GM23338 (cell line): Measurements from ENCODE around the gene HPS4. TPM values are rescaled to one million over a fixed set of nuclear protein-coding genes. Genes with fewer than 3 reads are reported as not detected.

Source experiments
- ATAC-seq: fragments of 200-7000 bp; cut with Tn5 transposase; 3 replicates; pipeline ENCODE4 v1.9.1; 2020
- DNase-seq: peaks from one replicate; pipeline ENCODE4 v3.0.0-alpha.2; 2015; ENCODE audit warnings: low spot score
- H2AFZ ChIP-seq: fragments of 200-600 bp; sonication (generic); 2 replicates; pipeline ENCODE4 v1.8.0; 2016; ENCODE audit warnings: antibody characterized with exemption, mild to moderate bottlenecking, moderate library complexity
- H3F3A ChIP-seq: fragments of 200-600 bp; sonication (generic); replicated peaks from 2 replicates; pipeline ENCODE4 v1.8.0; 2017; ENCODE audit warnings: antibody characterized with exemption, mixed run types, low read depth
- H3K27ac ChIP-seq: fragments of 200-600 bp; sonication (generic); 2 replicates; pipeline ENCODE4 v1.6.1; 2016; ENCODE audit warnings: low read depth
- H3K27me3 ChIP-seq: fragments of 200-600 bp; sonication (generic); 2 replicates; pipeline ENCODE4 v1.8.0; 2016; ENCODE audit warnings: mild to moderate bottlenecking, mixed run types, moderate library complexity; ENCODE audit not compliant: insufficient read depth
- H3K36me3 ChIP-seq: fragments of 200-600 bp; sonication (generic); 2 replicates; pipeline ENCODE4 v1.8.0; 2016; ENCODE audit warnings: mild to moderate bottlenecking; ENCODE audit not compliant: insufficient read depth
- H3K4me1 ChIP-seq: fragments of 200-600 bp; sonication (generic); 2 replicates; pipeline ENCODE4 v1.8.0; 2016; ENCODE audit warnings: mild to moderate bottlenecking, moderate library complexity; ENCODE audit not compliant: insufficient read depth
- H3K4me2 ChIP-seq: fragments of 200-600 bp; sonication (generic); 2 replicates; pipeline ENCODE4 v1.7.1; 2017; ENCODE audit warnings: mixed run types
- H3K4me3 ChIP-seq: fragments of 200-600 bp; sonication (generic); 2 replicates; pipeline ENCODE4 v1.6.1; 2016; ENCODE audit warnings: mixed run types
- H3K79me2 ChIP-seq: fragments of 200-600 bp; sonication (generic); replicated peaks from 2 replicates; pipeline ENCODE4 v1.8.0; 2017; ENCODE audit warnings: mild to moderate bottlenecking; ENCODE audit not compliant: insufficient read depth
- H3K9me2 ChIP-seq: fragments of 200-600 bp; sonication (generic); 2 replicates; pipeline ENCODE4 v1.8.0; 2017; ENCODE audit not compliant: insufficient read depth
- H4K20me1 ChIP-seq: fragments of 200-600 bp; sonication (generic); replicated peaks from 2 replicates; pipeline ENCODE4 v1.8.0; 2017; ENCODE audit warnings: mild to moderate bottlenecking; ENCODE audit not compliant: insufficient read depth
- H3K27ac Mint-ChIP-seq: 2 replicates; pipeline ENCODE4 v1.8.0; 2020; ENCODE audit warnings: inconsistent platforms, mild to moderate bottlenecking, moderate library complexity, mixed read lengths
- H3K27me3 Mint-ChIP-seq: 3 replicates; pipeline ENCODE4 v1.8.0; 2022; ENCODE audit warnings: low read depth, mild to moderate bottlenecking, moderate library complexity, mixed read lengths, inconsistent platforms; ENCODE audit not compliant: insufficient read depth, poor library complexity
- H3K36me3 Mint-ChIP-seq: 3 replicates; pipeline ENCODE4 v1.8.0; 2021; ENCODE audit warnings: low read depth, mild to moderate bottlenecking, inconsistent platforms, moderate library complexity, mixed read lengths
- H3K4me1 Mint-ChIP-seq: 3 replicates; pipeline ENCODE4 v1.8.0; 2020; ENCODE audit warnings: mild to moderate bottlenecking, inconsistent platforms, mixed read lengths
- H3K4me3 Mint-ChIP-seq: 3 replicates; pipeline ENCODE4 v1.8.0; 2021; ENCODE audit warnings: moderate library complexity, mild to moderate bottlenecking, inconsistent platforms, mixed read lengths
- H3K9me3 Mint-ChIP-seq: 3 replicates; pipeline ENCODE4 v1.8.0; 2020; ENCODE audit warnings: moderate library complexity, mild to moderate bottlenecking, inconsistent platforms, mixed read lengths
- ETS1 ChIP-seq: IDR thresholded peaks from 2 replicates; pipeline ENCODE4 v1.6.1; 2016; ENCODE audit warnings: antibody characterized with exemption
- EZH2phosphoT487 ChIP-seq: fragments of 200-600 bp; sonication (generic); IDR thresholded peaks from one replicate; pipeline ENCODE4 v1.8.1; 2018; ENCODE audit warnings: antibody characterized with exemption; ENCODE audit not compliant: unreplicated experiment
- REST ChIP-seq: IDR thresholded peaks from one replicate; pipeline ENCODE4 v1.6.1; 2018; ENCODE audit warnings: antibody characterized with exemption; ENCODE audit not compliant: unreplicated experiment
- ZNF462 ChIP-seq: fragments of 250-450 bp; sonication (Bioruptor Pico); IDR thresholded peaks from 2 replicates; pipeline ENCODE4 v1.5.0; 2020; ENCODE audit warnings: mild to moderate bottlenecking, moderate library complexity
- polyA plus RNA-seq: library from polyadenylated mRNA; unstranded; fragments of >200 nt; fragmentation: Nextera tagmentation; extraction: Ambion mirVana; gene quantifications from 2 replicates; pipeline ENCODE4 v1.2.1, GENCODE V29; 2016
- total RNA-seq: library from RNA; depleted of rRNA; stranded (reverse); fragments of >200 nt; shearing (Covaris generic); gene quantifications from 2 replicates; pipeline ENCODE4 v1.2.3, GENCODE V29; 2014

HPS4 gene
- total and polyA plus RNA-seq, 2 experiments from 2014 or later: 20.3 to 49.4 TPM

GRCh38 chr22:26494506-26494905, 10.9 kb upstream of the HPS4 start (continued):
- TF ChIP-seq ZNF462 (CRISPR knock-in tag) (no peak), EZH2phosphoT487 (no peak), ETS1 (no peak)

GRCh38 chr22:26492220-26492619, 8.6 kb upstream of the HPS4 start:
- Histone ChIP-seq H3K27ac (no peak overlapping the region), H2AFZ (no peak overlapping the region), H4K20me1 (peaks cover 2% of the 10 kb centered on the region), H3K79me2 (no peaks in the 10 kb centered on the region), H3K4me2 (no peak overlapping the region), H3K4me1 (no peaks in the 10 kb centered on the region), H3K9me2 (no peaks in the 10 kb centered on the region), H3F3A (peaks cover 47% of the 10 kb centered on the region), H3K4me3 (no peak overlapping the region), H3K36me3 (peaks cover 67% of the 10 kb centered on the region), H3K27me3 (no peaks in the 10 kb centered on the region)
- H3K4me3 Mint-ChIP-seq: no peak overlapping the region
- ATAC-seq (no peak), DNase-seq (no peak)
- peaks cover 82% of the 10 kb centered on the region for H3K36me3 Mint-ChIP-seq
- no peak overlapping the region for H3K27ac Mint-ChIP-seq
- H3K4me1 Mint-ChIP-seq: no peaks in the 10 kb centered on the region
- H3K9me3 Mint-ChIP-seq: no peaks in the 10 kb centered on the region
- H3K27me3 Mint-ChIP-seq: peaks cover 1% of the 10 kb centered on the region
- TF ChIP-seq REST: no peak
- no peak for TF ChIP-seq ZNF462 (CRISPR knock-in tag)
